NCI-H82 treated with DMSO at 0.1 percent for 48 hours (cell line): Measurements from ENCODE around the gene FGF12.
A peak's percentile ranks its signal among the peaks of the same experiment; 100 is the strongest.

Experiments used
- DNase-seq: peaks from one replicate; lab custom pipeline; 2025; ENCODE audit not compliant: unreplicated experiment; lab: John Stamatoyannopoulos, UW

Gene FGF12

DNA sequence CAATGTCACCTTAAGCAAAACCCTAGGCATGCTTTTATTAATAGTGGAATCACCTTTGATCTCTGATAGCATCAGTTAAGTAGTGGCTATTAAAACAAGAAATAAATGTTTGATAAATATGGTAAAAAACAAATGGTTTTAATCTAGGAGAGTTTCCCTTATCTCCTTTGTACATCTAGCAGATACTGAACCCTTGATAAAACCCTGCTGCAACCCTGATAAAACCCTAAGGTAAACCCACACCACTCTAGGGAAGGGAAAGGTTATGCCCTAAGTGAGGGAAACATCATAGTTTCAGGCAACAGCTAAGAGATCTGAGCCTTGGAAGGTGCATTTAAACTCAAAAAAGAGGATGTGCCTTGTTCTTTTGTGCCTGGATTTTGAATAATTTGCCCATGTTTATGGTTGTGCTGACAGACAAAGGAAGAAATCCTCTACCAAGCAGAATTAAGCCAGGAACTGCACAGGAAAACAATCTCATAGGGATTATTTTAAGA, 309.7 kb downstream of the FGF12 start:
- no peak for DNase-seq

DNA sequence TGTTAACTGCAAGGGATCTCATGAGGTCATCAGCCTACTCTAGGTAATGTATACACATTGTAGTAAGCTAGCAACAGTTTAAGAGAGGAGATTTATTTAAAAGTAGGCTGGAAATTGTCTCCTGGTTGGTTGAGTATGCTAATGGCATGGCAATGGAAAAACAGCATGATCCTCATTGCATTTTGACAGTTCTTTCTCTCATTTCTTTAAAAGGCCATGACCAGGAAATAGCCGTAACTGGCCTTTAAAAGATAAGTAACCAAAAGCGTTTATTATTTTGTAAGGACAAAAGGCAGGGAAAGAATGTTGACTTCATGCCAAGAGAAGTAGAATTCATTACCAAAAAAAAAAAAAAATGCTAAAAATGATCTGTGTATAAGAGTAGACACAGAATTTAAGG, 310.3 kb downstream of the FGF12 start:
- DNase-seq = no peak

DNA sequence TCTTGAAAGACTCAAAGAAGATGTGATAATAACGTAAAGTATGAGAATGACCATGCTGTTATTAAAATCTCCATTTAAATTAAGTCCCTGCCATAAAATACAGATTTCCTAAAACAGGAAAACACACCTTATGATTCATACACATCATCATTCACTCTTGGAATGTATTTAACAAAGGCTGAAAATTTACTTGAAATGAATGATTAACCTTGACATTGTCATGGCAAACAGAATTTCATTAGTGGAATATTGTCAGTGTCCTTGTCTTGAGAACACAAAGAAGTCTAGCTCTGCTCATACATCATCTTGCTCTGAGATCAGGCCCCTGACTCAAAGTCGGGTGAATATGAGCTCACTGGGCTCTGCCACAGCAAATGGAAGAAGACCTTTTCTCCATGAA, 313.9 kb downstream of the FGF12 start:
- DNase-seq = no peak

DNA sequence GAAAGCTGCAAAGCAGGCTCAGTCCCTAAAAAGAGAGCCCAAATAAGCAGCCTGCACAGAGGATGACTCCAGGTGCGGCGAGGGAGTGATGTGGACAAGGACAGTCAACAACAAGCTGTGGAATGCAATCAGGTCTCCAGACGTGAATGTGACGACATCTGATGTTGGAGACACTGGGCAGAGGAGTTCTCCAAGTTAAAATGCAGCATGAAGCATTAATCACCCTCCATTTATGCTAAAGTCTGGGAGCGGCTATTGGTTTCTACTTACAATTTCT, 316.7 kb downstream of the FGF12 start:
- DNase-seq = no peak

DNA sequence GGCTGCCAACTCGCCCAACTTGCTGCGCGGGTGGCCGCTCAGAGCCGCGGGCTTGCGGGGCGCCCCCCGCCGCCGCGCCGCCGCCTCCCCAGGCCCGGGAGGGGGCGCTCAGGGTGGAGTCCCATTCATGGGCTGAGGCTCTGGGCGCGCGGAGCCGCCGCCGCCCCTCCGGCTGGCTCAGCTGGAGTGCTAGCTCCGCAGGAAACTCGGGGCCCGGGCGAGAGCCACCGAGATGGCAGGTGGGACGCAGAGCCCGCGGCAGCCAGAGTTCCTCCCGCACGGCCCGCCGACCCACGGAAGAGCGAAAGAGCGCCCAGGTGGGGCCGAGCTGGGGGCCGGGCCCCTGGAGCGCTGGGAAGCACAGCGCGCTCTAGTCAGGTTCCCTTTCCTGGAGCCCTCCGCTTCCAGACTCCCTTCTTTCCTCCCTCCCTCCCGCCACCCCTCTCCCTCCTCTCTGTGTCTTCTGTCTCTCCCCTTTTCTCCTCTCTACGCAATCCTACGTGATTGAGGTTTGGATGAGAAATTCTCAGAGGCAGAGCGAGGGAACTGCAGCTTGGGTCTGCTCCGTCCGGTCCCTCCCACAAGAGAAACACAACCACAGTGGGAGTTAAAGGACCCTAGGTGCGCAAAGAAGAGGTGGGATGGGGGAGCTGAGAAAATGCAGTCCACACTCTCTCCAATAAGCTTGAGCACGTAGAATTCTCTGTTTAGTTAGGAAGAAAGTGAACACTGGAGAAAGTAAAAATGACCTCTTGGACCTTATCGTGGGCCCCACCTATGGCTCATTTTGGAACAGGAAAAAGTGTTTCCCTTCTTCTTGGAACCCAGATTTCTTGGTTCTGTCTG, 317.3 kb downstream of the FGF12 start:
- DNase-seq = no peak

GRCh38 chr3:192409201-192409837, 318.0 kb downstream of the FGF12 start:
- peak; percentile 31 for DNase-seq

DNA sequence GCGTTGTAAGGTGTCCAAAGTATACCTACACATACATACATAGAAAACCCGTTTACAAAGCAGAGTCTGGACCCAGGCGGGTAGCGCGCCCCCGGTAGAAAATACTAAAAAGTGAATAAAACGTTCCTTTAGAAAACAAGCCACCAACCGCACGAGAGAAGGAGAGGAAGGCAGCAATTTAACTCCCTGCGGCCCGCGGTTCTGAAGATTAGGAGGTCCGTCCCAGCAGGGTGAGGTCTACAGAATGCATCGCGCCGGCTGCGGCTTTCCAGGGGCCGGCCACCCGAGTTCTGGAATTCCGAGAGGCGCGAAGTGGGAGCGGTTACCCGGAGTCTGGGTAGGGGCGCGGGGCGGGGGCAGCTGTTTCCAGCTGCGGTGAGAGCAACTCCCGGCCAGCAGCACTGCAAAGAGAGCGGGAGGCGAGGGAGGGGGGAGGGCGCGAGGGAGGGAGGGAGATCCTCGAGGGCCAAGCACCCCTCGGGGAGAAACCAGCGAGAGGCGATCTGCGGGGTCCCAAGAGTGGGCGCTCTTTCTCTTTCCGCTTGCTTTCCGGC, 318.6 kb downstream of the FGF12 start:
- no peak for DNase-seq

GRCh38 chr3:192408007-192408646, 319.2 kb downstream of the FGF12 start:
- DNase-seq = no peak

DNA sequence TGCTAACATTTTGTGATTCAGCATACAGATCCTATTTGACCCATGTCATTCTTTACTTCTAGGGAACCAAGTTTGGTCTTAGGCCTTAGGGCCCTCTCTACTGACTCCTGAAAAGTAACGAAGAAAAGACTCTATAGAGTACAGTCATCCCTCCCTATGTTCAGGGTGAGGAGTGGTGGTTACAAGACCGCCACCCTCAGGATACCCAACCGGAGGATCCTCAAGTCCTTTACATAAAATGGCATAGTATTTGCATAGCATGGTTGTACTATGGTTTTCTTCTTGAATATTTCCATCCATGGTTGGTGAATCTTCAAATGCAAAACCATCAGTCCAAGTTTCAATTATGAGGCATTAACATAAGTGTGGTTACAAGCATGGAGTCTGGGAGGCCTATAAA, 327.6 kb downstream of the FGF12 start:
- DNase-seq = no peak

DNA sequence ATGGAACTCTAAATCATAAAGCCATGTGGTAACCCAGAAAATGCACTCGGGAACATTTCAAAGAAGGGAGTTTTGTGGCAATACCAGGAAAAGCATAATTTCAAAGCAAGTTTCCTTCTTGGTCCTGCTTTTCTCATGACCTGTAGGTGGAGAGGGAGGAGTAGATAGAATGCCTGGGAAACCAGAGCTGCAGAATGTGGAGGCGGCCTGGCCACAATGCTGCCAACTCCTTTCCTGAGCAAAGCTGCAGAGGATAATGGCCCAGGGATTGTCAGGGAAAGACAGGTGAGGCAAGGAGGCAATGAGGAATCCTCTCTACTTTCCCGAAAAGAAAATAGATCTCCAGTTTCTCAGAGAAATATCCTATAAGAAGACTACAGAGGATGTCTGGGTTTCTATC, 330.3 kb downstream of the FGF12 start:
- no peak for DNase-seq

DNA sequence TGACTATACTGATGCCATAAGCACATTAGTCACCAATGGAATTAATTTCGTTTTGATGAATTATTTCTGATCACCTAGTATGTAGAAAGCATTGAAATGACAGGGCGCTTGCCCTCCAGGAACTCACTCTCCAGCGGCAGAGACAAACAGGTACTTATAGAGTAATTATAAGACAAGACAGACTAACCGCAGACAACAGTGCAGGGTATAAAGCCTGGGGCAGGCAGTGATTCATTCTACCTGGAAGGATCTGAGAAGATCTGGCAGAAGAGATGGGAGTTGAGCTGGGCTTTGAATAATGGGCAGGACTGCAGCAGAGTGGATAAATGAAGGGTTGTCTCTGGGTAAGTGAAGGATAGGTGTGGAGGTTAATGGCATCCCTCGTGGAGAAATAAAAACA, 331.8 kb downstream of the FGF12 start:
- DNase-seq = no peak

DNA sequence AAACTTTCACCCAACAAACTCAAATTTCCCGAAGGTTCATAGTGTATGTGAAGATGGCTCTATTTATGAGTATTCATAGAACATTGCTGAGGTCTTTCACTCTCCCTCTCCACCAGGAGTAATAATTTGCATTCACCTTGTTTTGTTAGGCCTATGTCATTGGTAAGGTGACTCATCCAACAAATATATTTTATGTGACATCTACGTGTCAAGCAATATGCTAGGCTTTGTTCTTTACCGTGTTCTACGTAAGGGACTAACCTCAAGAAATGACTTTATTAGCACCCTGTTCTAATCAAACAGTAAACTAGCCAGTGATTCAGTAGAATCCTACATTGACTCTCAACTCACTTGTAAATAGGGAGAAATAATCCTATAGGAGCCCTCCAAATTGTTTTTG, 334.4 kb downstream of the FGF12 start:
- no peak for DNase-seq

DNA sequence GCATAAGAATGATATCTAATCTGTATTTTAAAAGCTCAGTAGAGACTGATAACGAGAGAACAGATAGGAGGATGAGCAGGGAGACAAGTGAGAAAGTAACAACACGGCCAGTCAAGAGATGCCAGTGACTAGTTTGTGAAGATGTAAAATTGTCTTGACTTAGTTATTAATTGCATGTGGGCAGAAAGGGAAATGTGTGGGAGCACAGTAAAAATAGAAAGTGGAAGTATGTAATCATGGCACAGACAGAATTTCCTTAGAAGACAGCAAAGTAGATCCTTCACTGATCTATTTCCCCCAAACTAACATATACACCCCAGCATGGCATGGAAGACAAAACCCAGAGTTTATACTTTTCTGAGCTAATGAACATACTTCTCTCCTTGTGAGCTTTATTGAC, 344.5 kb downstream of the FGF12 start:
- DNase-seq = no peak

DNA sequence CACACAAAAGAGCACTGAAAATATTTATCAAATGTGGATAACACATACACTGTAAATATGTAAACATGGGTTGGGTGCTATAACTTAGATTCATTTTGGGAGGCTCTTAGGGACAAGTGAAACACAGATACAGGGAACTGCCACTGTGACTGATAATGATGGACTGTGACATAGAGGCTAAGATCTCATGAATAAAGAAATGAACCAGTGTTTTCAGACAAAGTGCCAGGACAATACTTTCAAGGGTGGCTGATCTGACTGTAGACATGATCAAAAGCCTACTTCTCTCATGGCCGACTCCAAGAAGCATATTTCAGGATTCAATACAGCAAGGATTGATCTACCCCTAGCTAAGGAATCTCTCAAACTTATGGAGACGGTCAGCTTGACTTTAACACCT, 353.8 kb downstream of the FGF12 start:
- peak; percentile 56 for DNase-seq

DNA sequence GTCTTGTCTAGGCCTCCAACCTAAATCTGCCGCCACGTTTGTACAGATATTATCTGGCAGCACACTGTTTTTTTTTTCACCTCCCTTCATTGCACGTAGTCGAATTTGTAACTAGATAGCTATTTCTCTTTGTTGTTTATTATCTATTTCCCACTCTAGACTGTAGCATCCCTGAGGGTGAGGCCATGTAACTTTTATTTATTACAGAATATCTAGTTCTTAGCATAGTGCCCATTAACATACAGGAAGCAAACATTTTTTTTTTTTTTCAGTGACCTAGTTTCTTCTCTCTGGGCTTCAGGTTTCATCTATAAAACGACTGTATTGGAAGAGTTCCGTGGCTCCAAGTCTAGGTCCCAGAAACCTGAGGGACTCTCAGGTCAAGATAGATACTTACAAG, 354.3 kb downstream of the FGF12 start:
- peak; percentile 82 for DNase-seq

- DNase-seq = peak; percentile 100
Measured at GRCh38 chr3:192372616-192373015, 354.7 kb downstream of the FGF12 start.

DNA sequence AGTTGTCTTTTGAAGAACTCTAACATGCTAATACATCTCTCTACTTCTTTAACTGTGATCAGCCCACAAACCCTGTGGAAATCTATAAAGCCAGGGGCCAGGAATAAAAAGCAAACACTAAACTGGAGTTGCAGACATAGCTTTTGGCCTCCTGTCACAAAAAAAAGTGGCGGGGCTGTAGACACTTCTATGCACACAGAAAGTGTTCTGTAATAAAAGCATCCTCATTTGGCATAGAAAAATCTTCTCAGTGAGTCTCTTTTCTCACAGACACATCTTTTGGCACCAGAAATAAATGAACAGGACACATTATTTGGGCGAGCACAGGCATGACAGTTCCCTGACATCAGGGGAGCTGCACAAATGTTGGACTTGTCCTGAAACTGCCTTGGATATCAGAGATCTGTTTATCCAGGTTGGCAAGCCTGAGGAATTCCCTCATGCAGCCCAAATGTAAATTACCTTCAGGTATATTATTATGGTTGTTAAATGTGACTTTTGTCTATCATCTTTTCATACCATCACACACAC, 355.4 kb downstream of the FGF12 start:
- DNase-seq = peak; percentile 43

DNA sequence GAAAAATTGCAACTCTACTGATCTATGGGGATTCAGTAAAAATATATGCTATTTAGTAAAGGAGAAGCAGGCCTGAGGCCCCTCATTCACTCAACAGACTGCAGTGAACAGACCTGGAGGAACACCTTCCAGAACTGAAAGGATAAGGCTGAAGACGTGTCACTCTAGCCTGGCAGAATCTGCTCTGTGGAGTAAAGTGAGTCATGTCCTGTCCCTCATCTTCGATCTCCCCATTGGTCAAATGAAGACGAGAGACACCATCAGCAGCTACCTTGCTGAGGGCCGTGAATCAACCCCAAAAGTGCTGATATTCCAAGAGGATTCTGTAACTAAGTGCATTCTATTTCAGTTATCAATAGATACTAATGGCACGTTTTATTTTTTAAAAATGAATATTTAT, 359.7 kb downstream of the FGF12 start:
- DNase-seq = no peak

GRCh38 chr3:192366916-192367315, 360.4 kb downstream of the FGF12 start:
- DNase-seq = peak; percentile 76

GRCh38 chr3:192365571-192365970, 361.8 kb downstream of the FGF12 start:
- no peak for DNase-seq

DNA sequence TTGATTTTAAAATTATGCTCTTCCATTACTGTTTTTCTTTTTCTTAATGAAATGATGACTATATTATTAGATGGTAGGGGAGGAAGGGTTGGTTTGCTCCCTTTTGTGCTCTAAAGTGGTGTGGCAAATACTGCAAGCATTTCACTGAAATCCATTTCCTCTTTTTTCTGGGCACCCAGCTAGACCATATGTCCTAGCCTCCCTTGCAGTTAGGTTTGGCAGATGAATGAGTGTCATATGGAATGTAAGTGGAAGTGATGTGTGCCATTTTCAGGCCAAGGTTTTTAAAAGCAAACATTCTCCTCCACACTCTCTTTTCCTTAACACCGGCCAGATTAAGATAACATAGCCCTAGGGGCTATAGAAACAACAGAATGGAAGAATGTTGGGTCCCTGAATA, 363.0 kb downstream of the FGF12 start:
- DNase-seq = no peak

DNA sequence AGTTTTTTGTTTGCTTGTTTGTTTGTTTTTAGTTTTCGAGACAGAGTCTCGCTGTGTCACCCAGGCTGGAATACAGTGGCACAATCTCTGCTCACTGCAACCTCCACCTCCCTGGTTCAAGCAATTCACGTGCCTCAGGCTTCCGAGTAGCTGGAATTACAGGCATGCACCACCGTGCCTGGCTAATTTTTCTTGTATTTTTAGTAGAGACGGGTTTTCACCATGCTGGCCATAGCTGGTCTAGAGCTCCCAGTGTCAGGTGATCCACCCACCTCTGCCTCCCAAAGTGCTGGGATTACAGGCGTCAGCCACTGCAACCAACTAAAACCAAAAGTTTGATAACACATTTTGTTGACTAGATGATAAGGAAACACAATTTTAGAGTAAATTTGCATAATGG, 372.7 kb downstream of the FGF12 start:
- no peak for DNase-seq
